GM19023 (cell line): ENCODE measurements around the gene GPC6.
"Not testable (repeated sequence)": the region's sequence is repeated elsewhere in the genome, so short reads cannot be mapped to it uniquely, and the experiment has no call there.

Source experiments
- ATAC-seq: cut with Tn5 transposase; IDR thresholded peaks from one replicate; pipeline ENCODE4 v1.9.1; 2021; ENCODE audit warnings: mild to moderate bottlenecking, moderate library complexity; ENCODE audit not compliant: unreplicated experiment

Gene GPC6

DNA sequence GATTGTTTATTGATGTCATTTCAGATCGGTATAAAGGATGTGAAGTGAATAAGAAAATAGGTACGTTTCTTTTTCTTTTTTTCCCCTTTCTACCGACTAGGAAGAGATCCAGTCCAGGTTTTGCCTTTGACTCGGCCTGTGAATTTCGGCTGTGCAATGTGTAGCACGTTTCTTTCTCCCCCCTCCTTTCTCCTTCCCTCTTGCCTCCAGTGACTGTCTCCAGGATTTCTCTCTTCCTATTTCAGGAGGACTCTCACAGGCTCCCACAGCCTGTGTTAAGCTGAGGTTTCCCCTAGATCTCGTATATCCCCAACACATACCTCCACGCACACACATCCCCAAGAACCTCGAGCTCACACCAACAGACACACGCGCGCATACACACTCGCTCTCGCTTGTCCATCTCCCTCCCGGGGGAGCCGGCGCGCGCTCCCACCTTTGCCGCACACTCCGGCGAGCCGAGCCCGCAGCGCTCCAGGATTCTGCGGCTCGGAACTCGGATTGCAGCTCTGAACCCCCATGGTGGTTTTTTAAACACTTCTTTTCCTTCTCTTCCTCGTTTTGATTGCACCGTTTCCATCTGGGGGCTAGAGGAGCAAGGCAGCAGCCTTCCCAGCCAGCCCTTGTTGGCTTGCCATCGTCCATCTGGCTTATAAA lies at the start of gene GPC6:
Gene GPC6 (plus strand): TSS at position 185 of the 657 bp plus-strand sequence.
- ATAC-seq = no peak

DNA sequence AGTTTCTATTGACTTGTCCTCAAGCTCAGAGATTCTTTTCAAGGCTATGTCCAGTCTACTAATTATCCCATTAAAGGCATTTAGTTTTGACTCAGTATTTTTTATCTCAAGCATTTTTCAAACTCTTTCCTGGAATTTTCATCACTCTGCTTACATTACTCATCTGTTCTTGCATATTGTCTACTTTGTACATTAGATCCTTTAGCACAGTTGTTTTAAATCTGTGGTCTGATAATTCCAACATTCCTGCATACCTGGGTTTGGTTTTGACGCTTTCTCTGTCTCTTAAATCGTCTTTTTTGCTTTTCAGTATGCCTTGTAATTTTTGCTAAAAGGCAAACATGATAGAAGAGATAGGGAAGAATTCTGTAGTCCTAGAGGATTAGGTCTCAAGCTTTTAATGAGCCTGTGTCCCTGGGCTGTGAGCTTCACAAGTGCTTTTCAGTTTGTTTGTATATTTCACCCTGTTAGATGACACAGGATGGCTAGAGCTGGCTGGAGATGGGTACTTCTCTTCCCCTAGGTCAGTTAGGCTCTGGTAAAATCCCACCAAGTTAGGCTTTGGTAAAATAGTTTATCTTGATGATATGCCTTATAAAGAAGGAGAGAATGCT lies 46.1 kb upstream of the GPC6 start:
- no peak for ATAC-seq

DNA sequence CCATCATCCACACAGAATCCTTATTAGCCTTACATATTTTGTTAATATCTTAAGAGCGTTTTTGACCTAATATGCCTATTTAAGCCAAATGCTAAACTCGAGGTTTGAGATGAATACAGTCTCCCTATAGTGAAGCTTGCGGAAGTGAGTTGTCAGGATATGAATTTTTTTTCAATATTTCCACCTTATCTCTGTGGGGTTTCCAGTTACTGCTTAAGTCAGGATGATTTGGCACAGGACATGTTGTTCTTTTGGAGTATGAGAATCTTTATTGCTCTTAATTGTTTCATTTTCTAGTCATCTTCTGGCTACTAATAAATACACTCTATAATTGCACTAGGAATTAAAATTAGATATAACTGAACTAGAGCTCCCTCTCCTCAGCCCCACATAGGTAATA lies 44.2 kb upstream of the GPC6 start:
- no peak for ATAC-seq

DNA sequence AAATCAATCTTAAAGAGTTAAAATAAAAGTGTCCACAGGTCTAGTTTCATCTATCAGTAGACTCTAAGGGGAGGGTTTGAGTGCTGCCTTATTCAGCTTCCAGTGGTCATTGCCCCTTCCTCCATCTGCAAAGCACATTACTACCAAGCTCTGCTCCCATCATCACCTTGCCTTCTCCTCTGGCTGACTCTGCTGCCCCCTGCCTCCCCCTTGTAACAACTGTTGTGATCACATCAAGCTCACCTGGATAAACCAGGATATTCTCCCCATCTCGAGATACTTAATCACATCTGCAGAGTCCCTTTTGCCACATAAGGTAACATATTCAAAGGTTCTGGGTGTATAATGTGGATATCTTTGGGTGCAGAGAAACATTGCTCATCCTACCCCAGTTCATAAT lies 43.3 kb upstream of the GPC6 start:
- no peak for ATAC-seq

DNA sequence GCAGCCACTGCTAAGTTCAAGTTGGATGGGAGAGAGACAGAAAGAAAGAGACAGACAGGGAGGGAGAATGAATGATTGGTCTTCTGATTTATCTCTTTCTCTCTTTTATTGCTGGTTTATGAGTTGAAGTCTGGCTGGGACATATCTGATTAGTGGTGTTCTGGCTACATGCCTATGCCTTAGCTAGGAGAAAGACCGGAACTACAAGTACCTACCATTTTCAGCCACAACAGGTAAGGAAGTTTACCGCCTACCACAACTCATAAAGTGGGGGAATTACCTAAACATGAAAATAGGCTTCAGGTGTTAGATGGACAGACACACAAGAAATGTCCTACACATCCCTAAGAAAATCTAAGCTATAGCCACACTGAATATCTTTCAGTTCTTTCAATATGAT lies 36.6 kb upstream of the GPC6 start:
- no peak for ATAC-seq

DNA sequence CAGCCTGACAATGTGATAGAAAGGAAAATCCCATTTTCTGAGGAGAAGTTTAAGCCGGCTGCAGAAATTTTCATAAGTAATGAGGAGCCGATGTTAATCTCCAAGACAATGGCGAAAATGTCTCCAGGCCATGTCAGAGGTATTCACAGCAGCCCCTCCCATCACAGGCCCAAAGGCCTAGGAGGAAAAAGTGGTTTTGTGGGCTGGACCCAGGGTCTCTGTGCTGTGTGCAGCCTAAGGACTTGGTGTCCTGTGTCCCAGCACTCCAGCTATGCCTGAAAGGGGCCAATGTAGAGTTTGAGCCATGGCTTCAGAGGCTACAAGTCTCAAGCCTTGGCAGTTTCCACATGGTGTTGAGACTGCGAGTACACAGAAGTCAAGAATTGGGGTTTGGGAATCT lies 32.9 kb upstream of the GPC6 start:
- no peak for ATAC-seq

DNA sequence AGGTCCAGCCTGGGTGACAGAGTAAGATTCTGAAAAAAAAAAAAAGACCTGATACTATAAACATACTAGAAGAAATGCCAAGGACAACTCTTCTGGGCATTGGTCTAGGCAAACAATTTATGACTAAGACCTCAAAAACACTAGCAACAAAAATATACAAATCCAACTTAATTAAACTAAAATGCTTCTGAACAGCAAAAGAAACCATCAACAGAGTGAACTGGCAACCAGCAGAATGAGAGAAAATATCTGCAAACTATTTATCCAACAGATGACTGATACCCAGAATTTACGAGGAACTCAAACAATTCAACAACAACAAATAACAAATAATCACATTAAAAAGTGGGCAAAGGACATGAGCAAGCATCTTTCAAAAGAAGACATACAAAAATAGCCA lies 26.8 kb upstream of the GPC6 start:
- no peak for ATAC-seq

DNA sequence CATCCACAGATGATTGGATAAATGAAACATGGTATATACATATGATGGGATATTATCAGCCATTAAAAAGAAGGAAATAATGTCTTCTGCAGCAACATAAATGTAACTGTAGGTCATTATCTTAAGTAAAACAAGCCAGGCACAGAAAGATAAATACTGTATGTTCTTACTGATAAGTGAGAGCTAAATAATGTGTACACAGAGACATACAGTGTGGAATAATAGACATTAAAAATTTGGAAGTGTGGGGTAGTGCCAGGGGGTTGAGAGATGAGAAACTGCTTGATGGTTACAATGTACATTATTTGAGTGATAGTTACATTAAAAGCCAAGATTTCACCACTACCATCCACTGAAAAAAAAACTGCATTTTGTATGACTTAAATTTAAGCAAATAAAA lies 26.0 kb upstream of the GPC6 start:
- ATAC-seq = no peak

DNA sequence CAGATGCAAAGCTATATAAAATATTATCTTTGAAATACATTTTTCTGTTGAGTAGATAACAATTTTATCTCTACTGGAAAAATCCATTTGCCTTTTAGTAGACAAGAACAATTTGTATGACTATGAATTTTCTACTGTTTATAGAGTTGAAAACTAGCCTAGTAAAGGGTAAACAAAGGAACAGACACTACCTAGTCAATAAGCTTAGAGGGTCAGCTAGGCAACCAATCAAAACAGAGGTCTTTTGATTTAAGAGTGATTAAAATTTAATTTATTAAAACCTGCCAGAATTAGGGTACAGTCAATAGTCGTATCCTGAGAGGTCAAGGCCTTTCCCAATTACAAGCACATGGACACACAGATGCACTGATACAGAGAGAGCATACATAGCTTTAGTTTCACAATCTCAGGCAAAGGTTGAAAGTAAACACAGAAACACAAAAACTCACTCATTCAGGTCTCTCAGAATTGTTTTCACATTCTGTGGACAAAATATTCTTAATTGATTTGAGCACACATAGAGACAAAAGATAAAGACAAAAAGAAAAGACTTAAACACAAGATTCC lies 24.5 kb upstream of the GPC6 start:
- no peak for ATAC-seq

DNA sequence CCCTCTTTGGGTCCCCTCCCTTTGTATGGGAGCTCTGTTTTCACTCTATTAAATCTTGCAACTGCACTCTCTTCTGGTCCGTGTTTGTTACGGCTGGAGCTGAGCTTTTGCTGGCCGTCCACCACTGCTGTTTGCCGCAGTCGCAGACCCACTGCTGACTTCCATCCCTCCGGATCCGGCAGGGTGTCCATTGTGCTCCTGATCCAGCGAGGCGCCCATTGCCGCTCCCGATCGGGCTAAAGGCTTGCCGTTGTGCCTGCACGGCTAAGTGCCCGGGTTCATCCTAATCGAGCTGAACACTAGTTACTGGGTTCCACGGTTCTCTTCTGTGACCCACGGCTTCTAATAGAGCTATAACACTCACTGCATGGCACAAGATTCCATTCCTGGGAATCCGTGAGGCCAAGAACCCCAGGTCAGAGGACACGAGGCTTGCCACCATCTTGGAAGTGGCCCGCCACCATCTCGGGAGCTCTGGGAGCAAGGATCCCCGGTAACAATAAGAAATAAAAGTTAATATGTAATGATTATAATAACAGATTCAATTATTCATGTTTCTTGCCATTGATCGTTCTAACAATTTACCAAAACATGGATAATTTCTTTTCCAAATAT lies 19.7 kb upstream of the GPC6 start:
- not testable (repeated sequence) for ATAC-seq

DNA sequence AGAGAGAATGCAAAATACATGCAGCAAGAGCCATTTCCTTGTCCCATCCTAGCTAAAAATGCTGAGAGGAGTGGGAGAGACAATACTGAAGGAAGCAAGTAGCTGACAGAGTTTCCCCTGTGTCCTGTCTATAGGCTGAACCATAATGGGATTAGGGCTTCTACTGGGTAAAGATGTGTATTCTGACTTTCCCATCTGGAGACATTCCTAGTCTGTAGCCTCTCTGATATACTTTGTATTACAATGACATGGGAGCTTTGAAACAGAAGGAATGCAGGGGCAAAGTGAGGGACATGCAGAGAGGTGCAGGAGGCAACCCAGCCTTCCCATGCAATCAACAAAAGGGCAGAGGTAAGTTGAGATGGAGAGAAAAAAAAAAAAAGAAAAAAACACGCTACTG lies 10.5 kb upstream of the GPC6 start:
- ATAC-seq = no peak

DNA sequence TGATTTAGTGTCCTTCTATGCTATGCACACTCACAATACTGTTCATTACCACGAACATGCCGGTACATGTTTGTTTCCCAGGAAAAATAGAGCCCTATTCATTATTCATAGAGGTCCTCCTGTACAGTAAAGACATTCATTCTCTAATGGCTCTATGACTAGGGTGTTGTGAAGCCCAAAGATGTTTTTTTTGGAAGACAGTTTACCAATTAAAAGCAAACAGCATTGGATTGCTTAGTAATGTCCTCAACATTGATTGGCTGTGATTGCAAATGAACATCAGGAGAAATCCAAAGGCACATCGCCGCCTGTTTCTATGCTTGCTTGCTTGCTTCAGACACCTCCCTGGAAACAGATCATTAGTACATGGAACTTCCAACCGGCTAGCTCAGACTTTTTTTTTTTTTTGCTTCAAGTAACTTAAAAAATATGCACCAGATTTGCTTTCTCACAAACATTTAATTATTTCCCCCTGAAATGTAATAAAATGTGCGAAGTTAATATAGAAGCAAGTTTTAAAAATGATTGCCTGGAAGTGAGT lies 8.8 kb upstream of the GPC6 start:
- ATAC-seq = no peak

DNA sequence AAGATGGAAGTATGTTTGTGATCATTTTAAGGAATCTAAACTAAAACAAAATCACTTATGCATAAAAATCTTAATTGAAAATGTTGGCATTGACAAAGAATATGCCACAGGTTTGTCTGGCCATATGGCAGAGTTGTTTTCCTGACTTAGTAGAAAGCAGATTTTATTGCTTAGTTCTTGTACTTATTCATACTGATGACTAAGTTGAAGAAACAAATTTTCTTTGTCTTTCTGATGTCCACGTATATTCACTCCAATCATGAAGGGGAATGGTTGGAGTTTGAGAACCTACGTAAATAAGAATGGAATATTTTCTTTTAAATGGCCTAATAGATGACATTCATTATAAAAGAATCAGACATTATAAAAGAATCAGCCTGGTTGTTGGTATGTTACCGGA lies 8.0 kb upstream of the GPC6 start:
- no peak for ATAC-seq

DNA sequence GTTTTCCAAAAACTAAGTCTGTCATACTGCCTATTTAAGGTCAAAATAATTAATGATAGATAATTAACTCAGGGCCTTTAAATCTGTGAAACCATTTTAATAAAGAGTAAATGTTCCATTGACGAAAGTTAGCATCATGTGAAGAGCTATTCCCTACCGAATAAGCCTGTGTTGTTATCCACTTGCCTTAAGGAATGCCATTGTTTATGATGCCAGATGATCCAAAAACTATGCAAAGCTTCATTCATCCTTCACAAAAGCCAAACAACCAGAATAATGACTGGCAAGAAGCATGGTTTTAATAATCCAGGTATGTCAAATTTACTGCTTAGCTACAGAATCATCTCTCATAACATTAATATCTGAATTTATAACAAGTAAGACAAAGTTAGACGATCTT lies 6.5 kb upstream of the GPC6 start:
- ATAC-seq = no peak

DNA sequence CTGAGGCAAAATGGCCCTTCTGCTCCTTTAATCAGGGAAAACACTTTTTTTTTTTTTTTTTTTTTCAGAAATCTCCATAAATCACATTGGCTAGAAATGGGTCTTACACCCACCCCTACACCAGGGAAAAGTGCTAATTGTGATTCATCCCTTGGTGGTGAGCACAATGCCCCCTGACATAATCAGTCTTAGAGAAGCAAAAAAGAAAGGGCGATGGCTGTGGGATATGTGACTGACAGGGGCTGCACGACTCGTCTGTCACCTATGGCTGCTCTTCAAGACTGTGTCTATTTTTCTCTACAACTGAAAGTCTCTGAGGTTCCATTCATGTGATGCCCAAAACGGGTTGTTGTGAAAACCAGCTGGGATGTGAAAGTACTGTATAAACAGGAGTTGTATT lies 3.6 kb upstream of the GPC6 start:
- no peak for ATAC-seq

DNA sequence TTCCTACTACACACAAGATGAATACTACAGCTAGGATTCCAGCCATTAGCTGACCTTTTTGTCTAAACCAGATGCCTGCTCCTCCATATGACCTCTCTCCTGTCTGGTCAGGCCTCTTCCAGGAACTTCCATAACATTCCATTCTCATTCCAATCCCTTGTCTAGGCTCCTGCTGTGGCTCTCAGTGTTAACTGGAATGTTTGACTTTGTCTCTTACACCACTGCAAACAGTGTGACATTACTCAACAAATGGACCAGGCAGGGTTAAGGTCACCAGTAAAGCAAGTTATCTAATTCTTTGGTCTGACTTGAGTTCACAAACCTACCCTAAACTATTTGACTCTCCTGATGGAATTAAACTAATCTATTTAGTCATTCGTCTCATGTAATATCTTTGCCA lies 2.1 kb upstream of the GPC6 start:
- no peak for ATAC-seq

DNA sequence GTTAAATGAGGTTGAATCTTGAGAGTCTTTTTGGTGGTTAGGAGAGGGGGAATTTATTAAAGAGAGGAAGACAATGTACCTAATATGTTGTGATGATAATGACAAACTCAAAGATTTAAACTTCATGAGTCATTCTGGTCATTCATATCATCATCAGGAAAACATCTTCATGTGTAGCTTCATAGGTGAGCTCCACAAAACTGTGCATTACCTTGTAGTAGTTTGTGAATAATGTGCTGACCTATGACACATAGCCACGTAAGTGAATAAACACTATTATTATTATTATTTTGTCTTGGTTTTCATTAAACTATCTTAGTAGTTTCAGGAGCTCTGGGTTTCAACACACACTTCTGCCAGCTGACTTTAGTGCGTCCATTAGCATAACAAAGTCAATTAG lies 997 bp upstream of the GPC6 start:
- ATAC-seq = no peak

DNA sequence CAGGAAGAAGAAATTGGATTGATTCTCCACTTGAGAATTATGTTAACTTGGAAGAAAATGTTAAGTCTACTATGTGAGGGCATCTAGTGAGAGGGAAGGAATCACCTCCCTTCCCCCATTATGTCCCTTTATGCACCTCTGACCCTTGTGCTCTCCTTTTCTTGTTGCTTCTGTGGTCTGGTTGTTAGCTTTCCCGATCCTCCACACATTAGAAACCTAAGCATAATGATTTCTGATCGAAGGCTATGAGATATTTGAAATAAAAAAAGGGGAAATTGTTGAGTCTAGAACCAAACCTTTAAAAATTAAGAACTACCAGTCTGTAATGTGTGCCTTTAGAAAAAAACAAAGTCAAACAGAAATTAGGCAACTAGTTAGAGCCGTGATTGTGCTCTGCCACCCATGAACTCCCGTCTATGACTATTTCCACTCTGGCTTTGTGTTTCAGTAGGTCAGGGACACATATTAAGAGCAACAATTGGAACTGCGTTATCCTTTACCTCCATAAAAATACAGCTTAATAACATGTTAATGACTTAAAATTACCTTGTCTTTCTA lies 463 bp upstream of the GPC6 start:
- no peak for ATAC-seq

DNA sequence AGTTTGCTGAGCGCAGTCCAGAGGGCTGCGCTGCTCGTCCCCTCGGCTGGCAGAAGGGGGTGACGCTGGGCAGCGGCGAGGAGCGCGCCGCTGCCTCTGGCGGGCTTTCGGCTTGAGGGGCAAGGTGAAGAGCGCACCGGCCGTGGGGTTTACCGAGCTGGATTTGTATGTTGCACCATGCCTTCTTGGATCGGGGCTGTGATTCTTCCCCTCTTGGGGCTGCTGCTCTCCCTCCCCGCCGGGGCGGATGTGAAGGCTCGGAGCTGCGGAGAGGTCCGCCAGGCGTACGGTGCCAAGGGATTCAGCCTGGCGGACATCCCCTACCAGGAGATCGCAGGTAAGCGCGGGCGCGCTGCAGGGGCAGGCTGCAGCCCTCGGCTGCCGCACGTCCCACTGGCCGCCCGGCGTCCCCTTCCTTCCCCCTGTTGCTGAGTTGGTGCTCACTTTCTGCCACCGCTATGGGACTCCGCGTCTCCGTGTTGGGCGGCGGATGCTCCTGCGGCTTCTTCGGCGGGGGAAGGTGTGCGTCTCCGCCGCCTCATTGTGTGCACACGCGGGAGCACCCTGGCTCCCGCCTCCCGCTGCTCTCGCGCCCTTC lies 772 bp downstream of the GPC6 start:
- ATAC-seq = no peak

DNA sequence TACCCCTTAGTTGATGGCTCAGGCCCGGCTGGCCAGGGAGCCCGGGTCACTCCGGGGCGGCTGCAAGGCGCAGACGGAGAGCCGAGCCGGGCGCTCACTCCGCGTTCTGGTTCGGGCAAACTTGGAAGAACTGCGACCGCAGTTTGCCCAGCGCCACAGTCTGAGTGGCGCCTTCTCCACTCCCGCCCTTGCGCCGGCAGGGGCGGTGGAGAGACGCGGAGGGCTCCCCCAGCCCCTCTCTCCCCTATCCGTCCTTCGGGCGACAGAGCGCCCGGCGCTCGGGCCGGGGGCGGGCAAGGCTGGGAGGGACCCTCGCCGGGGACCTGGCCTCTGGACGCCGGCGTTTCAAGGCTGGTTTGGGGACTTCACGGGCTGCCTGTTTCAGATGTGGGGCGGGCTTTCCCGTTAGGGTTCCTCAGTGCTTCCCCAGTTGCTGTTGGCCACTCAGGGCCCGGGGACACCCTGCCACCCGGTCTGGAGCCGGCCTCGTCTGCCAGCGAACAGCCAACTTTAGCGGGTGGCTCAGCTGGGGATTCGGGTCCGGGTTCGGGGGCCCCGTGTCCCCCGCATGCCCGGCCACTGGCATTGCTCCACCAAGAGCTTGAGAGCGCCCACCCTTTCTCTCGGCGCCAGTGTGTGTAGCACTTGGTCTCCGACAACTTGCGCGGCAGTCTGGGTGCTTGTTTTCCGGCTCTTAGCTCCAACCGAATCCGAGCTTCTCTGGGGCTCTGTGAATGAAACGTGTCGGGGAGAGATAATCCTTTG lies 1.5 kb downstream of the GPC6 start:
- ATAC-seq = no peak

DNA sequence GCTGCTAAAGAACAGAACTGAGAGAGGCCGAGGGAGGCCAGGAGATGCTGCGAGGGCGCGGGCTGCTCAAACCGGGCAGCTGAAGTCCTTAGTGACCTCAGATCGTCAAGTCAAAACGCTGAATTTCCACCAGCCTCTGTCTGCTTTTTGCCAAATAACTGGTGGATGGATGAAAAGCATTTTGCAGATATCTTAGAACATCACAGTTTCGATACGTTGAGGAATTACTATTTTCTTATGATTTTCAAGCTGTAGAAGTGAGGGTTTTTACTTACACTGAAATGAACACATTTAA lies 2.0 kb downstream of the GPC6 start:
- no peak for ATAC-seq
